GM19043 (cell line): ENCODE measurements around the gene ZIC4.

Experiments used
- ATAC-seq: cut with Tn5 transposase; IDR thresholded peaks from one replicate; pipeline ENCODE4 v1.9.1; 2021; ENCODE audit warnings: low read depth; ENCODE audit not compliant: unreplicated experiment

Gene ZIC4

GRCh38 chr3:147418808-147419701 lies 12.7 kb upstream of the ZIC4 start:
- no peak for ATAC-seq

DNA sequence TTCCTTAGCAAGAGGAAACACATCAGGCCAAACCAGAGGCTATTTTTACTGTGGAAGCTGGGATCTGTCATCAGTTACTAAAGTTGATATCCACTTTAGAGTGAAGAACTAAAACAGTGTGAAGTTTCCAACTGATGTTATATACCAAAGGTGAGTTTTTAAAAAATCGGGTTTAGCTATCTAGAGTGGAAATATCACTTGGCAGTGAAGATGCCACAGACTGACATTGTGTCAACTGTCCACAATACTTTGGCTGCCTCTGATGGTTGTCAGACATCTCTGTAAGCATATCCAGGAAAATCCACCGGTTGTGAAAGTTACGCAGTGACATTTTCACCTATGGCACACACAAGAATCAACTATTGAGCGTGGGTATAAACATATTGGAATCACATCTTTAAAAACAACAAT lies 12.0 kb upstream of the ZIC4 start:
- no peak for ATAC-seq

DNA sequence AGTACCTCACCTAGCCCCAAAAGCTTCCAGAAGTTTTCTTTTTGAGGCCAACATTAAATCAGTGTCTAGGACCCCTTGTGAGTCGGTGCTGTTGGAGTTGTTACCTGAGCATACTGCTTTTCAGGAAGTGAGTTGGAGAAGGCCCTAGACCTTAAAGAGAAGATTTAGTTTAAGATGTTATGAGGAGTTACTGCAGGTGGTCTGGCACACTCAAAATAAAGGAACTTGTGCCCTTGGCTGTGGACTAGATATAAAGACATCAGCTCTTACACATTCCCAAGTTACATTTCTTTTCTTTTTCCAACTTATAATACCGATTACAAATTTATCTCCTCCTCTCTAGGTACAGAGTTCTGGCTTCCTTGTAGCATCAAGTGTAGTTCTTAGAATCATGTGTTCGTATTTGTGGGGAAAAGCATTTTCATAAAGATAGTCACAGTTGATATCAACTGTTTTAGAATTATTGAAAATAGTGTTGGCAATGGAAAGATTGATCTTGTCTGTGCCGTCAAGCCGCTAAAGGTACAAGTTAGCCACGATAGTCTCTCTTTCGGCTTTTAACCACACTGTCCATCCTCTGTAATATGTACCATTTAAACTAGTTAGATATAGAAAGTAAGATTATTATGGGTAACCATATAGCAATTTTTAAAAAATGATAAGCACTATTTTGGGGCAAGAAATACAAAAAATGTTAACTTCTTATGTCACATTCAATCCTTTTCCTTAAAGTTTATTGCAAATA lies 11.4 kb upstream of the ZIC4 start:
- no peak for ATAC-seq

GRCh38 chr3:147416931-147417330 lies 10.6 kb upstream of the ZIC4 start:
- ATAC-seq, result no peak

DNA sequence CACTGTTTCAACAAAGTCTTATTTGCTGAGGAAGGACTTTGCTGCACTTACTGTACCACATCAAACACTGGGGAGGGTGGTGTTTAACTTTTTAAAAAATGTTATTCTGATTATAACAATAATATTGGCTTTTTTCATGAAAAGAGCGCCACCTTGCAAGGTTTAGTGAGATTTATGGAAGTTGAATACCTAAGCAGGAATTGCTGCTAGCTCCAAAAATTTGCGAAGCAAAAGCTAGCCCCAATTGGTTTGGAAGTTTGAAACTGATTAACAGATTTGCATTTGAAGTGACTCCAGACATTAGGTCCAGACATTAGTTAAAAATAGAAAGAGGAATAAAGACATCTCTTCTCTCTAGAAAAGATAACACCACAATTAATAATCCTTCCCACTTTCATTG lies 9.5 kb upstream of the ZIC4 start:
- no peak for ATAC-seq

GRCh38 chr3:147415286-147415685 lies 8.9 kb upstream of the ZIC4 start:
- ATAC-seq, result no peak

DNA sequence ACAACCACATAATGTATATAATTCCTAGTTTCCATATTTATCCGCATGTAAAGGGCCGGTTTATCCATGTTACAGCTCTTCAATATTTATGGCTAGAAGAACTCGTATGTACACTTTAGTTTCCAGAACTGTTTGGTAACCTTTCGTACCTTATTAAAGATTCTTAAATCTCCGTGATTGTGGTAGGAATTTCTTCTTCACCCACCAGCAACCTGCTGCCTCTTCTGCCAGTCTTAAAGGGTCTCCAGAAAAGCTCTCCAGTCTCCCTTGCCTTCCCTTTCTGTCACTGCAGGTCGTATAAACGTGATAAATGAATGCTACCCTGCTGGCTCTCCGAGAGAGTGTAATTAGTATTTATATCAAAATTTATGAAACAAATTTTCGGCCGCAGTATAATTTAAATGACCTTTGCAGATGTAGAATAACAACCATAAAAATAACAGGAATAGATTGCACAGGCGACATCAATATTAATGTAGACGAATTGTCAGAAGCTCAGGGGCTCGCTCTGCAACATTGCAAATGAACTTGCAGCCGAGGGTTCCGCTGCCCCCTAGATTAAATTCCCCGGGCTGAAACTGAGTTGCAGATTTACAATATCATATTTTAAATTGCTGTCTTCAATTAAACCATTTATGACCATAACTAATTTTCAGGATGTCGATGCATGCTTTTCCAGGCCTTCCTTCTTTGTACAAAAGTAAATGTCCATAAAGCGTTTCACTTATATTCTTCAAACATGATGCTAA lies 8.2 kb upstream of the ZIC4 start:
- ATAC-seq, result no peak

- ATAC-seq, result no peak
These were observed 7.5 kb upstream of the ZIC4 start for GRCh38 chr3:147413686-147414389.

GRCh38 chr3:147412917-147413685 lies 6.8 kb upstream of the ZIC4 start:
- no peak for ATAC-seq

DNA sequence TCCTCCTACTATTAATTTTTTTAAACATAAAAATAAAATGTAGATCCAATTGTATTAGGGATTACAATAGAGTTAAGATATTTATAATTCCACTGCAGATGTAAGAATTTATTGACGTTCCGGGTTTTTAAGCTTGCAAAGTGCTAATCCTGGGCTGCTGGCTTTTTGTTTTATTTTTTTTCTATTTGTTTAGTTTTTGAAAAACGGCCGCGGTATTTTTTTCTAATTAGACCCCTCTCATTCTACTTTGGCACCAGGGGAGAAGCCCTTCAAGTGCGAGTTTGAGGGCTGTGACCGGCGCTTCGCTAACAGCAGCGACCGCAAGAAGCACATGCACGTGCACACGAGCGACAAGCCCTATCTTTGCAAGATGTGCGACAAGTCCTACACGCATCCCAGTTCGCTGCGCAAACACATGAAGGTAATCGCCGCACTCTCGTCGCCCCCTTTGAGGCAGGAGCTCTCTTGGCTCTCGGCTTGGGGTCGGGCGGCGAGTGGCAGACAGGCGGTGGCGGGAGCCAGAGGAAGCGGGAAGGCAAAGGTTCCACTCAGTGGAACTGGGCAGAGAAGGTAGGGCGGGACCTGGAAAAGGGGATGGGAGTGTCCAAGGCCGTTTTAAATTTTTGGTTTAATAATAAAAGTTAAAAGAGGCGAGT lies 6.0 kb upstream of the ZIC4 start:
- ATAC-seq, result no peak

DNA sequence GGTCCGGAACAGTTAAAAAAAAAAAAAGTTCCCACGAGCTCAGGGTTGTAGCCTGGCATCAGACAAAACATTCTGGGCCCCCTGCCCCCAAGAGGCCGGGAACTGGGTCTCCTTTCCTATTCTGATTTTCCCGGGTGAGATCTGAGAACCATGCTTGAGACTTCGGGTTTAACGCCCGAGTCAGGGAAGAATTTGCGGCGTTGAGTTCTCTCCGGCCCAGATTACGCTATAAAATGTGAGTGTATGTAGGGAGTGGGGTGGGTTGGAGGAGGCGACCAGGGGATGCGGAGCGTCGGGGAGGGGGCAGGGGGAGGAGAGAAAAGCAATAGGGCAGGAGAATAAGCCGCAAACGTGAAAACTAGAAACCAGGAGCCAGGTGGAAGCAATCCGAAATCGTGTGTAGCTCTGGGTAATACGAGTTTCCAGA lies 5.5 kb upstream of the ZIC4 start:
- no peak for ATAC-seq

DNA sequence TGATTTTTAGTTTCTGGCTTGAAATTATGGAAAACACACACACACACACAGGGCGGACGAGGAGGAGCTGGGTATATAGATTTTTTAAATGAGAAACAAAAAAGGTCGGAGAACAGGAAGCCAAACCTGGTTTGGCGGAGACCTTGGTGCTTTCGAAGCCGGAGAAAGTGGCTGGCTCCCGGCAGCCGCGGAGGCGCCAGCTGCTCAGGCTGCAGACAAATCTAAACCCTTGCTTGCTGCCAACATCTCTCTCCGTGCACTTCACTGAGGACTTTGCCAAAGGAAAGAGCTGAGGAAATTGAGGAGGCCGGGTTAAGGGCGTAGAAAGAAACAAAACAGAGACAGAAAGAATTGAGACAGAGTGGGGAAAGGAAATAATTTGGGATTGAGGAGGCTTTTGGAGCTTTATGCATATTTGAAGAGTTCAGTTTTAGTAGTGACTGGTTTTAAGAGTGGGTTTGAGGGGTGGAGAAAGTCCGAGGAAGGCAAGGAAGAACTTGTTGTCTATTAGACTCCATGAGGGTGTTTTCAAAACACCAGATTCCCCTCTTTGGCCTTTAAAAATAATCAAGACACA lies 5.0 kb upstream of the ZIC4 start:
- no peak for ATAC-seq

GRCh38 chr3:147410526-147411237 lies 4.3 kb upstream of the ZIC4 start:
- ATAC-seq, result no peak

DNA sequence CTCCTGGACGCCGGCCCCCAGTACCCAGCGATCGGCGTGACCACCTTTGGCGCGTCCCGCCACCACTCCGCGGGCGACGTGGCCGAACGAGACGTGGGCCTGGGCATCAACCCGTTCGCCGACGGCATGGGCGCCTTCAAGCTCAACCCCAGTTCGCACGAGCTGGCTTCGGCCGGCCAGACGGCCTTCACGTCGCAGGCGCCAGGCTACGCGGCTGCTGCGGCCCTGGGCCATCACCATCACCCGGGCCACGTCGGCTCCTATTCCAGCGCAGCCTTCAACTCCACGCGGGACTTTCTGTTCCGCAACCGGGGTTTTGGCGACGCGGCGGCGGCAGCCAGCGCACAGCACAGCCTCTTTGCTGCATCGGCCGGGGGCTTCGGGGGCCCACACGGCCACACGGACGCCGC lies 3.8 kb upstream of the ZIC4 start:
- no peak for ATAC-seq

GRCh38 chr3:147409143-147410115 lies 3.1 kb upstream of the ZIC4 start, which contains the start of gene ZIC1:
Gene ZIC1, plus strand, starts transcription at chr3:147409365. Its CDS starts 748 bp downstream, at chr3:147410113.
- ATAC-seq, result no peak

- no peak for ATAC-seq
These were observed 2.1 kb upstream of the ZIC4 start for GRCh38 chr3:147408188-147409100.
